HCEC 1CT (cell line): ENCODE measurements around the gene DDX42.
"Not testable (repeated sequence)": the region's sequence is repeated elsewhere in the genome, so short reads cannot be mapped to it uniquely, and the experiment has no call there.

Experiments
- DNase-seq: peaks from one replicate; pipeline ENCODE4 v3.0.0-alpha.2; 2017

DDX42 gene

GRCh38 chr17:63841350-63842172 lies 67.6 kb downstream of the DDX42 start:
- DNase-seq = peak; percentile 55

GRCh38 chr17:63842173-63842539 lies 68.2 kb downstream of the DDX42 start:
- DNase-seq = no peak

- peak; percentile 99 for DNase-seq
Observed at GRCh38 chr17:63842540-63843386, 68.8 kb downstream of the DDX42 start, which contains the start of gene SMARCD2. Gene SMARCD2, minus strand, starts transcription at chr17:63842685. Its CDS starts 11 bp downstream, at chr17:63842674.

GRCh38 chr17:63843387-63843888 lies 69.5 kb downstream of the DDX42 start:
- peak; percentile 83 for DNase-seq

GRCh38 chr17:63843910-63844677 lies 70.1 kb downstream of the DDX42 start:
- DNase-seq = no peak

- DNase-seq = no peak
Observed at GRCh38 chr17:63845509-63845908, 71.5 kb downstream of the DDX42 start.

- DNase-seq = no peak
Observed at GRCh38 chr17:63847525-63848249, 73.7 kb downstream of the DDX42 start.

- DNase-seq = no peak
Observed at GRCh38 chr17:63848834-63849689, 75.1 kb downstream of the DDX42 start.

GRCh38 chr17:63850401-63850800 lies 76.4 kb downstream of the DDX42 start:
- no peak for DNase-seq

GRCh38 chr17:63853260-63853659 lies 79.3 kb downstream of the DDX42 start:
- no peak for DNase-seq

- no peak for DNase-seq
Observed at GRCh38 chr17:63854709-63855108, 80.7 kb downstream of the DDX42 start.

GRCh38 chr17:63855185-63855584 lies 81.2 kb downstream of the DDX42 start:
- no peak for DNase-seq

- not testable (repeated sequence) for DNase-seq
Observed at GRCh38 chr17:63856425-63856824, 82.5 kb downstream of the DDX42 start.

- no peak for DNase-seq
Observed at GRCh38 chr17:63859257-63859656, 85.3 kb downstream of the DDX42 start.

GRCh38 chr17:63866625-63867024 lies 92.7 kb downstream of the DDX42 start:
- not testable (repeated sequence) for DNase-seq
